CD14-positive monocyte (primary cell): ENCODE results near the gene NPTX1. TPM values are rescaled to one million over a fixed set of nuclear protein-coding genes. Genes with fewer than 3 reads are reported as not detected.

Experiments
- DNase-seq, 3 donors: peaks; one replicate each; pipeline ENCODE4 v3.0.0-alpha.2; 2011 to 2022
- H2AFZ ChIP-seq: 2 replicates; pipeline ENCODE4 v1.6.0; 2012; ENCODE audit warnings: mild to moderate bottlenecking, low read depth, low read length, inconsistent platforms; ENCODE audit not compliant: insufficient read depth, poor library complexity, severe bottlenecking
- H3K27ac ChIP-seq, 2 donors: 1 replicate in 1 of 2; 2 replicates in 1 of 2; pipeline ENCODE4 v1.5.1; 2012 to 2013; ENCODE audit warnings: low read length in 2 of 2, control low read depth in 1 of 2, inconsistent platforms in 1 of 2, low read depth in 1 of 2, mild to moderate bottlenecking in 1 of 2
- H3K27me3 ChIP-seq, 2 donors: one replicate each; pipeline versions ENCODE4 v1.6.0 to v1.6.1; 2011 to 2013; ENCODE audit warnings: low read length in 2 of 2; ENCODE audit not compliant: control insufficient read depth in 2 of 2, insufficient read depth in 2 of 2
- H3K36me3 ChIP-seq, 2 donors: replicated peaks in 1 of 2; 1 replicate in 1 of 2; 2 replicates in 1 of 2; pipeline versions ENCODE4 v1.5.1 to v1.6.1; 2012 to 2013; ENCODE audit warnings: low read length in 2 of 2, control low read depth in 1 of 2, inconsistent platforms in 1 of 2, mild to moderate bottlenecking in 1 of 2; ENCODE audit not compliant: insufficient read depth in 2 of 2, control insufficient read depth in 1 of 2
- H3K4me1 ChIP-seq, 2 donors: 1 replicate in 1 of 2; 2 replicates in 1 of 2; pipeline versions ENCODE4 v1.5.1 to v1.6.1; 2012 to 2013; ENCODE audit warnings: low read length in 2 of 2, control low read depth in 1 of 2, inconsistent platforms in 1 of 2, mild to moderate bottlenecking in 1 of 2, moderate library complexity in 1 of 2; ENCODE audit not compliant: insufficient read depth in 2 of 2, control insufficient read depth in 1 of 2
- H3K4me2 ChIP-seq: replicated peaks from 2 replicates; pipeline ENCODE3; 2012; ENCODE audit warnings: low read length, moderate library complexity, mild to moderate bottlenecking; ENCODE audit not compliant: poor library complexity, severe bottlenecking; ENCODE audit errors: extremely low read depth
- H3K4me3 ChIP-seq, 3 experiments: fragments of 200-600 bp in 1 of 3; sonication (generic) in 1 of 3; replicated peaks in 1 of 3; 1 replicate in 2 of 3; 2 replicates in 1 of 3; pipeline ENCODE4 v1.5.1; 2011 to 2013; ENCODE audit warnings: low read length in 3 of 3, mild to moderate bottlenecking in 3 of 3, control low read depth in 2 of 3, low read depth in 2 of 3, inconsistent platforms in 1 of 3, moderate library complexity in 1 of 3
- H3K79me2 ChIP-seq: 2 replicates; pipeline ENCODE4 v1.6.0; 2012; ENCODE audit warnings: mild to moderate bottlenecking, control low read depth, inconsistent platforms, low read length, moderate library complexity; ENCODE audit not compliant: insufficient read depth
- H3K9ac ChIP-seq: 2 replicates; pipeline ENCODE4 v1.6.0; 2017; ENCODE audit warnings: low read length, mild to moderate bottlenecking; ENCODE audit not compliant: insufficient read depth, poor library complexity, severe bottlenecking
- H3K9me3 ChIP-seq, 2 donors: replicated peaks in 1 of 2; 1 replicate in 1 of 2; 2 replicates in 1 of 2; pipeline versions ENCODE4 v1.5.1 to v1.6.1; 2012 to 2013; ENCODE audit warnings: low read length in 2 of 2, control low read depth in 1 of 2; ENCODE audit not compliant: control insufficient read depth in 1 of 2, insufficient read depth in 1 of 2
- H4K20me1 ChIP-seq: 2 replicates; pipeline ENCODE4 v1.6.0; 2012; ENCODE audit warnings: mild to moderate bottlenecking, low read length, control low read depth, moderate library complexity; ENCODE audit not compliant: insufficient read depth
- H3K27ac Mint-ChIP-seq, 7 donors: one replicate each; pipeline ENCODE4 v1.8.0; 2020; ENCODE audit warnings: mild to moderate bottlenecking in 7 of 7, mixed read lengths in 7 of 7, moderate library complexity in 6 of 7, inconsistent platforms in 2 of 7
- H3K27me3 Mint-ChIP-seq, 3 donors: one replicate each; pipeline ENCODE4 v1.8.0; 2021 to 2022; ENCODE audit warnings: low read depth in 3 of 3, mild to moderate bottlenecking in 3 of 3, mixed read lengths in 3 of 3, moderate library complexity in 3 of 3, inconsistent platforms in 1 of 3
- H3K36me3 Mint-ChIP-seq, 2 donors: one replicate each; pipeline ENCODE4 v1.8.0; 2020; ENCODE audit warnings: mixed read lengths in 2 of 2, inconsistent platforms in 1 of 2, mild to moderate bottlenecking in 1 of 2
- H3K4me1 Mint-ChIP-seq: one replicate; pipeline ENCODE4 v1.8.0; 2020; ENCODE audit warnings: mild to moderate bottlenecking, mixed read lengths
- H3K4me3 Mint-ChIP-seq, 2 donors: one replicate each; pipeline ENCODE4 v1.8.0; 2020; ENCODE audit warnings: mild to moderate bottlenecking in 2 of 2, mixed read lengths in 2 of 2, moderate library complexity in 1 of 2
- H3K9me3 Mint-ChIP-seq, 7 donors: one replicate each; pipeline ENCODE4 v1.8.0; 2020 to 2022; ENCODE audit warnings: mixed read lengths in 7 of 7, mild to moderate bottlenecking in 6 of 7, moderate library complexity in 6 of 7, inconsistent platforms in 2 of 7
- CTCF ChIP-seq: fragments of 200-600 bp; IDR thresholded peaks from one replicate; pipeline ENCODE4 v1.8.0; 2022; ENCODE audit warnings: antibody characterized with exemption, mild to moderate bottlenecking
- WGBS: methylation state at CpG from one replicate; pipeline ENCODE4 v1.1.5; 2013; ENCODE audit warnings: missing lambda C conversion rate; ENCODE audit not compliant: insufficient coverage; 5-methylcytosine and 5-hydroxymethylcytosine counted together
- intact Hi-C, 2 donors: fragments of 100-400 bp; cut with micrococcal nuclease; formaldehyde crosslinking; loops; one replicate each; pipeline versions ENCODE4 v1.15.0 to v1.15.1; 2023
- polyA plus RNA-seq, 3 donors: library from polyadenylated mRNA; depleted of rRNA in 1 of 3; unstranded in 2 of 3; stranded (reverse) in 1 of 3; fragments of 300-500 nt in 2 of 3; fragments of >200 nt in 1 of 3; fragmentation: Illumina TruSeq in 2 of 3; gene quantifications; 1 replicate in 2 of 3; 2 replicates in 1 of 3; pipeline ENCODE4 v1.2.3, GENCODE V29; 2012 to 2021

Gene NPTX1
- polyA plus RNA-seq, 3 donors, result not detected

- Mint-ChIP-seq H3K27ac (peak overlapping the region in 1 of 7 donors; percentile 68), H3K4me3 (peak overlapping the region in 1 of 2 donors; percentile 16), H3K36me3 (no peaks in the 10 kb centered on the region), H3K9me3 (peaks cover 0 to 7% (median 5%) of the 10 kb centered on the region in 7 donors), H3K27me3 (peaks cover 20 to 29% (median 26%) of the 10 kb centered on the region in 3 donors), H3K4me1 (peaks cover 28% of the 10 kb centered on the region)
- H3K4me3 ChIP-seq, result no peak overlapping the region
- WGBS, result 87% methylated on average over 14 of the region's 21 CpGs
- H3K4me1 ChIP-seq, result peaks cover 23 to 35% of the 10 kb centered on the region in 2 donors
- peaks cover 0 to 2% of the 10 kb centered on the region in 2 donors for H3K27me3 ChIP-seq
- H3K36me3 ChIP-seq, result no peaks in the 10 kb centered on the region
- no peak overlapping the region for H3K9ac ChIP-seq
- H3K79me2 ChIP-seq, result no peaks in the 10 kb centered on the region
- H2AFZ ChIP-seq, result peak overlapping the region; percentile 41
- no peak for DNase-seq
- H3K27ac ChIP-seq, result no peak overlapping the region
- TF ChIP-seq CTCF, result no peak
- H4K20me1 ChIP-seq, result no peaks in the 10 kb centered on the region
- no peaks in the 10 kb centered on the region for H3K9me3 ChIP-seq
- no peak overlapping the region for H3K4me2 ChIP-seq
- intact Hi-C loops, result no loop called here
Observed at GRCh38 chr17:80456465-80457235, 19.8 kb downstream of the NPTX1 start.

- peak overlapping the region in 2 of 7 donors; percentile 45 to 66 for H3K27ac Mint-ChIP-seq
- Histone ChIP-seq H3K4me3 (peak overlapping the region in 1 of 3 experiments; percentile 85), H3K4me1 (peaks cover 23 to 35% of the 10 kb centered on the region in 2 donors), H3K9ac (no peak overlapping the region), H3K36me3 (no peaks in the 10 kb centered on the region), H3K27me3 (peaks cover 0 to 2% of the 10 kb centered on the region in 2 donors), H3K27ac (no peak overlapping the region), H3K4me2 (peak overlapping the region; percentile 94), H3K79me2 (no peaks in the 10 kb centered on the region), H3K9me3 (no peaks in the 10 kb centered on the region), H4K20me1 (no peaks in the 10 kb centered on the region), H2AFZ (no peak overlapping the region)
- no peak for DNase-seq
- H3K36me3 Mint-ChIP-seq, result no peaks in the 10 kb centered on the region
- WGBS, result 76% methylated on average over 2 of the region's 4 CpGs
- H3K9me3 Mint-ChIP-seq, result peaks cover 2 to 9% (median 6%) of the 10 kb centered on the region in 7 donors
- H3K27me3 Mint-ChIP-seq, result peaks cover 13 to 28% (median 22%) of the 10 kb centered on the region in 3 donors
- peak overlapping the region; percentile 51 to 94 for H3K4me3 Mint-ChIP-seq
- TF ChIP-seq CTCF, result no peak
- H3K4me1 Mint-ChIP-seq, result peaks cover 28% of the 10 kb centered on the region
- intact Hi-C loops, result loop anchor here in 1 of 2 donors (2.0 kb wide), 1 partner anchor 41 kb away; the partner anchor contains the start of gene ENDOV
Observed at GRCh38 chr17:80455784-80456183, 20.6 kb downstream of the NPTX1 start.
